ENCODE data around the gene NLE1. TPM values are rescaled to one million over a fixed set of nuclear protein-coding genes. Genes with fewer than 3 reads are reported as not detected.
"Not testable (repeated sequence)": the region's sequence is repeated elsewhere in the genome, so short reads cannot be mapped to it uniquely, and the experiment has no call there.

Gene NLE1
- total and polyA plus RNA-seq, 12 donors, result 5.0 to 18.7 (median 11.8) TPM

DNA sequence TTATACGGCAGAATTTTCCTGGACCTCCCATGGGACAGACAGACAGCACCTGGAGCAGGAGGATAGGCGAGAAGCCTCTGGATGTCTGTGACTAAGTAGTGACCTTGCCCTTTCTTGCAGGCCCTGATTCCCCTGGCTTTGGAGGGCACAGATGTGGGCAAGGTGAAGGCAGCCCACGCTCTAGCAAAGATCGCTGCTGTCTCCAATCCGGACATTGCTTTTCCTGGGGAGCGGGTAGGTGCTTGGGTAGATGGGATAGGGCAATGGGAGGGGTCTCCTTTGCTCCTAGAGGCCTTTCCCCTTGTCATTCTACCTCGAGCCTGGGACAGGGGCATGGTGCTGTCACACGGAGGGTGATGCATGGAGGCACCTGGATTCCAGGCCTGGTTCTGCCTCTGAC is 34.8 kb upstream of the NLE1 start:
- TF ChIP-seq CTCF (IDR thresholded peaks at IDR 0.05), result no peak
- TF ChIP-seq POLR2A (IDR thresholded peaks at IDR 0.05), result no peak
- WGBS, 4 donors, result 58 to 71% (median 69%) methylated on average over 4 to 8 of the region's 8 CpGs
- Histone ChIP-seq H3K4me1 (replicated peaks in 1 of 2) (no peaks in the 10 kb centered on the region), H3K27me3 (no peaks in the 10 kb centered on the region), H3K4me3 (no peak overlapping the region), H3K9me3 (replicated peaks in 1 of 3) (no peaks in the 10 kb centered on the region), H3K27ac (no peak overlapping the region), H3K36me3 (replicated peaks in 1 of 2) (no peaks in the 10 kb centered on the region)
- no peak for DNase-seq
- intact Hi-C loops (cut with DNase I), result loop anchor here in 1 of 2 donors (10.0 kb wide), 1 partner anchor 358 kb away; the partner anchor contains the start of gene SLFN12L

GRCh38 chr17:35175638-35176415 is 33.7 kb upstream of the NLE1 start:
- no peak for DNase-seq
- H3K36me3 ChIP-seq (replicated peaks in 1 of 2), result no peaks in the 10 kb centered on the region
- no peak overlapping the region for H3K27ac ChIP-seq
- intact Hi-C loops (cut with DNase I), result loop anchor here in 1 of 2 donors (10.0 kb wide), 1 partner anchor 359 kb away; the partner anchor contains the start of gene SLFN12L
- TF ChIP-seq POLR2A (IDR thresholded peaks at IDR 0.05) (no peak), CTCF (IDR thresholded peaks at IDR 0.05) (no peak)
- no peaks in the 10 kb centered on the region for H3K27me3 ChIP-seq
- H3K4me1 ChIP-seq (replicated peaks in 1 of 2), result no peaks in the 10 kb centered on the region
- WGBS, 4 donors, result 74 to 85% (median 81%) methylated on average over 4 to 9 of the region's 9 CpGs
- no peaks in the 10 kb centered on the region for H3K9me3 ChIP-seq (replicated peaks in 1 of 3)
- H3K4me3 ChIP-seq, result no peak overlapping the region

- DNase-seq, result no peak
- Histone ChIP-seq H3K9me3 (replicated peaks in 1 of 3) (no peaks in the 10 kb centered on the region), H3K36me3 (replicated peaks in 1 of 2) (no peaks in the 10 kb centered on the region), H3K27me3 (no peaks in the 10 kb centered on the region), H3K4me1 (replicated peaks in 1 of 2) (no peaks in the 10 kb centered on the region), H3K27ac (no peak overlapping the region), H3K4me3 (no peak overlapping the region)
- intact Hi-C loops (cut with DNase I), result loop anchor here (5.0 to 10.0 kb wide), 2 partner anchors 360 to 367 kb away; partner anchors contain the start of gene SLFN12L (in 1 of the 2)
- TF ChIP-seq POLR2A (IDR thresholded peaks at IDR 0.05) (no peak), CTCF (IDR thresholded peaks at IDR 0.05) (no peak)
- WGBS, 4 donors, result 86 to 91% (median 90%) methylated on average over 2 of the region's 2 CpGs
Measured at GRCh38 chr17:35174835-35175334, 32.8 kb upstream of the NLE1 start.

- not testable (repeated sequence) for H3K36me3 ChIP-seq (replicated peaks in 1 of 2); H3K27me3 ChIP-seq; H3K4me1 ChIP-seq (replicated peaks in 1 of 2); H3K27ac ChIP-seq; H3K9me3 ChIP-seq (replicated peaks in 1 of 3); H3K4me3 ChIP-seq
- intact Hi-C loops (cut with DNase I), result loop anchor here (5.0 to 10.0 kb wide), 2 partner anchors 362 to 370 kb away; partner anchors contain the start of gene SLFN12L (in 1 of the 2)
- WGBS, 4 donors, result 76 to 93% (median 84%) methylated on average over 1 to 3 of the region's 3 CpGs
- DNase-seq, result peak in 1 of 7 donors; percentile 17
Measured at GRCh38 chr17:35172321-35172720, 30.2 kb upstream of the NLE1 start.

Data from adrenal gland (tissue), 12 donors.